ENCODE results near the gene ANKRD44.

The ANKRD44 gene

GRCh38 chr2:197128897-197129296 lies 181.7 kb downstream of the ANKRD44 start:
- H3K4me2 ChIP-seq (ENCODE audit: low read length): no peak overlapping the region
- no peak overlapping the region for H3K4me3 ChIP-seq (ENCODE audit: low read length)
- H3K27me3 ChIP-seq (ENCODE audit: control insufficient read depth, insufficient read depth, low read length): no peaks in the 10 kb centered on the region
- H3K36me3 ChIP-seq (ENCODE audit: insufficient read depth, low read length): no peaks in the 10 kb centered on the region
- no peaks in the 10 kb centered on the region for H3K9me3 ChIP-seq (replicated peaks; ENCODE audit: low read length)
- H3K4me1 ChIP-seq (ENCODE audit: control insufficient read depth, insufficient read depth, low read length): peaks cover 3% of the 10 kb centered on the region
- no peak overlapping the region for H3K9ac ChIP-seq (ENCODE audit: low read depth, low read length)

GRCh38 chr2:197128126-197128525 lies 182.5 kb downstream of the ANKRD44 start:
- Histone ChIP-seq H3K27me3 (ENCODE audit: control insufficient read depth, insufficient read depth, low read length) (no peaks in the 10 kb centered on the region), H3K9me3 (replicated peaks; ENCODE audit: low read length) (no peaks in the 10 kb centered on the region), H3K9ac (ENCODE audit: low read depth, low read length) (no peak overlapping the region), H3K36me3 (ENCODE audit: insufficient read depth, low read length) (no peaks in the 10 kb centered on the region), H3K4me1 (ENCODE audit: control insufficient read depth, insufficient read depth, low read length) (peaks cover 3% of the 10 kb centered on the region), H3K4me2 (ENCODE audit: low read length) (no peak overlapping the region), H3K4me3 (ENCODE audit: low read length) (no peak overlapping the region)

- Histone ChIP-seq H3K9ac (ENCODE audit: low read depth, low read length) (no peak overlapping the region), H3K4me1 (ENCODE audit: control insufficient read depth, insufficient read depth, low read length) (peaks cover 3% of the 10 kb centered on the region)
Measured at GRCh38 chr2:197126630-197127352, 183.8 kb downstream of the ANKRD44 start.

DNA sequence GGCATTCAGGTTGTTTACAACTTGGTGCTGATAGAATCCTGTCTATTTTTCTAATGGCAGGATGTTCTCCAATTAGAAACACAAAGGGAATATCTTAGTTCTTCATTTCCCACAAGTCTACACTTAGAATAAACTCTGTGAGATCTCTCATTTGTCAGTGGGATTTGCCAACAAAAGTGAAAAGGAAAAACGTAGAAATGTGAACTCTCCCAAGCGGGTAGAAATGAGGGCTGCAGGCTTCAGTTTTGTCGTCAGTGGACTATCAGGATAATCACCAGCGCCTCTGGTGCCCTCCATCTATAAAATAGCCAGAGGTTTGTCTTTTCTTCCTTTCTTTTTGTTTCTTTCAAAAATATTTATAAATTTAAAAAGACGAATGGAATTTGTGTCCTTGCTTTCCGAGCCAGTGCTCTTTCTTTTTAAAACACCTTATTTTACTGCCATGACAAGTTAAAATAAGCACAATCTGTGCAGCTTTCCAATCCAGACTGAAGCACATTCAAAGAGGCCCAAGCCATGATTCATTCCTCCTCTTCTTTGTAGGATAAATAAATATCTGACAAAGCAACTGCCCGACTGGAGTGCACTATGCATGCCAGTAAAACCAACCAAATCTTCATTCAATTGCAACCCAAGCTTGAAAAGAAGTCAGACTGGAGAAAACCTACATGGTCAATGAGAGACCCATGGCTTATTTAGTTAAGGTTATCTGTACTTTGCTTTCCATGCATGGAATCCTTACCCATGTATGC lies 185.8 kb downstream of the ANKRD44 start:
- H3K4me1 ChIP-seq (ENCODE audit: control insufficient read depth, insufficient read depth, low read length): peaks cover 3% of the 10 kb centered on the region

More at GRCh38 chr2:197126630-197127352, 183.8 kb downstream of the ANKRD44 start:
- Histone ChIP-seq H3K27me3 (ENCODE audit: control insufficient read depth, insufficient read depth, low read length) (no peaks in the 10 kb centered on the region), H3K4me2 (ENCODE audit: low read length) (no peak overlapping the region), H3K36me3 (ENCODE audit: insufficient read depth, low read length) (no peaks in the 10 kb centered on the region), H3K4me3 (ENCODE audit: low read length) (no peak overlapping the region), H3K9me3 (replicated peaks; ENCODE audit: low read length) (no peaks in the 10 kb centered on the region)

GRCh38 chr2:197122821-197123220 lies 187.8 kb downstream of the ANKRD44 start:
- no peaks in the 10 kb centered on the region for H3K36me3 ChIP-seq (ENCODE audit: insufficient read depth, low read length)
- no peak overlapping the region for H3K9ac ChIP-seq (ENCODE audit: low read depth, low read length)
- H3K4me1 ChIP-seq (ENCODE audit: control insufficient read depth, insufficient read depth, low read length): peaks cover 3% of the 10 kb centered on the region

More for the DNA sequence above, 185.8 kb downstream of the ANKRD44 start:
- H3K4me3 ChIP-seq (ENCODE audit: low read length): no peak overlapping the region
- no peaks in the 10 kb centered on the region for H3K9me3 ChIP-seq (replicated peaks; ENCODE audit: low read length)
- no peak overlapping the region for H3K9ac ChIP-seq (ENCODE audit: low read depth, low read length)
- no peaks in the 10 kb centered on the region for H3K36me3 ChIP-seq (ENCODE audit: insufficient read depth, low read length)
- H3K4me2 ChIP-seq (ENCODE audit: low read length): no peak overlapping the region
- H3K27me3 ChIP-seq (ENCODE audit: control insufficient read depth, insufficient read depth, low read length): no peaks in the 10 kb centered on the region

DNA sequence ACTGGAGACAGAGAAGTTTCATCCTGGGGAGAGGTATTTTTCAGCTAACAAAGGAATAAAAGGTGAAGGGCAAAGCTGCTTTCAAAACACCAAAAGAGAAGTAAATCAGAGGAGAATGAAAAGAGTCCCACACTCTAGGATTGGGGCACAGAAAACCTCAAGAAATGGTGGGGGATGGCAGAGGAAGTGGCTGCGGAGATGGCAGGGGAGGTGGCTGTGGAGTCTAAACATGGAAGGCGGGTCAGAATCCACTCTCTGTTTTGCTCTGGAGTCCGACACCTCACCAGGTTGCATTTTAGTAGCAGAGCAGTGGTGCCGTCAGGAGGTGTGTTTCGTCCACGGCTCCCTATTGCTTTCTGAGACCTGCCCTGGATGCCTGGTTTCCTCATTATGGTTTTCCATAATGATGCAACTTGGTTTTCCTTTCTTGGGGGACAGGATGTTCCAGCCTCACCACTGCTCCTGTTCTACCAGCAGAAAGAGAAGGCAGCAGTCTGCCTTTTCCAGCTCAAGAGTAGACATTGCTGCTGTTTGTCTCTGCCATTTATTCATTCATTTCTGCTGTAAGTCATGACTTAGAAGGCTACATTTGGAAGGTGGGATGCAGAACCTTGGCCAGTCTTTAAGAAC lies 188.7 kb downstream of the ANKRD44 start:
- Histone ChIP-seq H3K4me3 (ENCODE audit: low read length) (no peak overlapping the region), H3K9ac (ENCODE audit: low read depth, low read length) (no peak overlapping the region), H3K4me1 (ENCODE audit: control insufficient read depth, insufficient read depth, low read length) (peaks cover 3% of the 10 kb centered on the region), H3K27me3 (ENCODE audit: control insufficient read depth, insufficient read depth, low read length) (no peaks in the 10 kb centered on the region), H3K4me2 (ENCODE audit: low read length) (no peak overlapping the region), H3K36me3 (ENCODE audit: insufficient read depth, low read length) (no peaks in the 10 kb centered on the region), H3K9me3 (replicated peaks; ENCODE audit: low read length) (no peaks in the 10 kb centered on the region)

More at GRCh38 chr2:197122821-197123220, 187.8 kb downstream of the ANKRD44 start:
- Histone ChIP-seq H3K27me3 (ENCODE audit: control insufficient read depth, insufficient read depth, low read length) (no peaks in the 10 kb centered on the region), H3K4me3 (ENCODE audit: low read length) (no peak overlapping the region), H3K4me2 (ENCODE audit: low read length) (no peak overlapping the region), H3K9me3 (replicated peaks; ENCODE audit: low read length) (no peaks in the 10 kb centered on the region)

DNA sequence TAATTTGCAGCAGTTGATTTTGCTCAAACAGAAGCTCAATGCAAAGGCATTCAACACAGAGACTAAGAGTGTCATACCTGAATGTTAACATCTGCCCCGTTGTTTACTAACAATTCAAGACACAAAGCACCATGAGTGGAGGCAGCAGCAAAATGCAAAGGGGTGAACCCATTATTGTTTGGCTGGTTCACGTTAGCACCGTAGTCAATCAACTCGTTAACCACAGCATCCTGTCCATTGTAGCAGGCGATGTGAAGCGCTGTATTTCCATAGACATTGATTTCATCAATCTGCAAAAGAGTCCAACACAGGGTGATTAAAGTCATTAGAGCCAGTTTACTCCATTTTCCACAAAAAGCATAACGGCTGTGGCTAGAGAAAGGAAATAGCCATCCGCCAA lies 189.3 kb downstream of the ANKRD44 start:
- no peak overlapping the region for H3K9ac ChIP-seq (ENCODE audit: low read depth, low read length)
- peaks cover 3% of the 10 kb centered on the region for H3K4me1 ChIP-seq (ENCODE audit: control insufficient read depth, insufficient read depth, low read length)
- H3K4me3 ChIP-seq (ENCODE audit: low read length): no peak overlapping the region
- no peaks in the 10 kb centered on the region for H3K27me3 ChIP-seq (ENCODE audit: control insufficient read depth, insufficient read depth, low read length)
- no peaks in the 10 kb centered on the region for H3K9me3 ChIP-seq (replicated peaks; ENCODE audit: low read length)
- no peaks in the 10 kb centered on the region for H3K36me3 ChIP-seq (ENCODE audit: insufficient read depth, low read length)
- H3K4me2 ChIP-seq (ENCODE audit: low read length): no peak overlapping the region

DNA sequence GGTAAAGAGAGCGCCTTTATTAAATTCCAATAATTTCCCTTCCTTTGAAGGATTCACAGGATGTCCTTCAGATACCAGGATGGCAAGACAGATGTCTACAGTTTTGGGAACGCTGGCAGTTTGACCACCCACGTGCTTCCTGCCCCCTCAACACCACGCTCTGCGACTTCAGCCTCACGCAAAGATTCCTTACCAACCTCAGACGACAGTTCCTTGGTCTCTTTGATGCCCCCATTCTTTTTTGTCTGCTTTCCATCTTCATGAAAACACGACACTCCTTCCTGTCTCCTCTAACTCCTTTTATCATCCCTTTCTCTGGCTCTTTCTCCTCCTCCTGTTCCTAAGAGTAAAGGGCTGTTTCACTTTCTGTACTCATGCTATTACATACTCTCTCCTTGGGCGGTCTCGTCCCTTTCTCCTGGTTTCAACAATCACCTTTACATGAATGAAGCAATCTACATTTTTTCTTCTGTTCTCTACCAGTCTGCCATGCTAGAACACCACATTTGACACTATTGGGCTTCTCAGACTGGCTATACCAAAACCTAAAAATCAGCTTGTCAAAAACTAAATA lies 194.2 kb downstream of the ANKRD44 start:
- no peaks in the 10 kb centered on the region for H3K27me3 ChIP-seq (ENCODE audit: control insufficient read depth, insufficient read depth, low read length)
- H3K4me3 ChIP-seq (ENCODE audit: low read length): no peak overlapping the region
- no peak overlapping the region for H3K4me2 ChIP-seq (ENCODE audit: low read length)
- no peak overlapping the region for H3K9ac ChIP-seq (ENCODE audit: low read depth, low read length)
- H3K36me3 ChIP-seq (ENCODE audit: insufficient read depth, low read length): no peaks in the 10 kb centered on the region
- H3K4me1 ChIP-seq (ENCODE audit: control insufficient read depth, insufficient read depth, low read length): no peaks in the 10 kb centered on the region
- no peaks in the 10 kb centered on the region for H3K9me3 ChIP-seq (replicated peaks; ENCODE audit: low read length)

- Histone ChIP-seq H3K36me3 (ENCODE audit: insufficient read depth, low read length) (no peaks in the 10 kb centered on the region), H3K27me3 (ENCODE audit: control insufficient read depth, insufficient read depth, low read length) (no peaks in the 10 kb centered on the region), H3K9ac (ENCODE audit: low read depth, low read length) (no peak overlapping the region), H3K4me3 (ENCODE audit: low read length) (no peak overlapping the region), H3K9me3 (replicated peaks; ENCODE audit: low read length) (no peaks in the 10 kb centered on the region), H3K4me2 (ENCODE audit: low read length) (no peak overlapping the region), H3K4me1 (ENCODE audit: control insufficient read depth, insufficient read depth, low read length) (no peaks in the 10 kb centered on the region)
Measured at GRCh38 chr2:197115325-197115724, 195.3 kb downstream of the ANKRD44 start.

DNA sequence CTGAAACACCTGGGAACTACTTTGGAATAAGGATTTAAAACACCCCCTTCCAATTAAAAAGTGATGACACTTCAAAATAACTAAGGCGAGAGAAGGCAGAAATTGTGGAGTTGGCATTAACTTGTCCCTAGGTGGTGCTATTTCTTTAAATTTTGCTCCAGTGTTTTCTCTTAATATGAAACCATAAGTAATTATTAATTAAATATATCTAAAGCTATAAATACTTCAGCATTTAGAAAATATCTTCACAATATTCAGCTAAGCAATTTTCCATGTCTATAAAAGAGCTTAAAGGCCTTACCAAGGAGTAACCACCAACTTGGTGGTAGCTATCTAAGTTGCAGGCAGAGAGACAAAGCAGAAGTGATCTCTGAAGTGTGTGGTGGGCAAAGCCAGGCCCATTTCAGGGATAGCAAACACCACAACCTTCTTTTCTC lies 197.3 kb downstream of the ANKRD44 start:
- H3K36me3 ChIP-seq (ENCODE audit: insufficient read depth, low read length): no peaks in the 10 kb centered on the region
- no peaks in the 10 kb centered on the region for H3K27me3 ChIP-seq (ENCODE audit: control insufficient read depth, insufficient read depth, low read length)
- peaks cover 13% of the 10 kb centered on the region for H3K4me1 ChIP-seq (ENCODE audit: control insufficient read depth, insufficient read depth, low read length)
- H3K9me3 ChIP-seq (replicated peaks; ENCODE audit: low read length): no peaks in the 10 kb centered on the region
- no peak overlapping the region for H3K9ac ChIP-seq (ENCODE audit: low read depth, low read length)
- H3K4me3 ChIP-seq (ENCODE audit: low read length): no peak overlapping the region
- no peak overlapping the region for H3K4me2 ChIP-seq (ENCODE audit: low read length)

DNA sequence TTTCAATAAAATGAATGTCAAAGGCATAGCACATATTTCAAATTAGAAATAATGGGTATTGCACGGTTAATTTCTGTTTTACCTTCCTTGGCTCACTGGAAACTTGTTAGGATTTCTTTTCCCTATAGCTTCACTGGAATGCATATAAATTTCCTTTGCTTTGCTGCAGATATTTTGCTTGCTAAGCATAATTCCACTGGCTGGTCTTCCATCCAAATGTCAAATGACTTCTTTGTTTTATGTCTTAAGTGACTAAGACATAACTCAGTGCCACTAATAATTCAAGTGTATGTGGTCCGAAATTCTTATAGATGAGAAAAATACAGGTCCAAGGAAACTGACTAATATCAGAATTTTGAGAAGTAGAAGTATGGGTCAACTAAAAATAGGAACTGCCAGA lies 201.3 kb downstream of the ANKRD44 start:
- Histone ChIP-seq H3K9me3 (replicated peaks; ENCODE audit: low read length) (no peaks in the 10 kb centered on the region), H3K27me3 (ENCODE audit: control insufficient read depth, insufficient read depth, low read length) (no peaks in the 10 kb centered on the region), H3K4me2 (ENCODE audit: low read length) (no peak overlapping the region), H3K4me3 (ENCODE audit: low read length) (no peak overlapping the region), H3K36me3 (ENCODE audit: insufficient read depth, low read length) (no peaks in the 10 kb centered on the region), H3K9ac (ENCODE audit: low read depth, low read length) (no peak overlapping the region), H3K4me1 (ENCODE audit: control insufficient read depth, insufficient read depth, low read length) (peaks cover 29% of the 10 kb centered on the region)
